PFSK-1 (cell line): ENCODE measurements around the gene PFDN6.

Experiments
- FOXP2 ChIP-seq: optimal IDR thresholded peaks from 2 replicates; pipeline ENCODE3; 2011; ENCODE audit warnings: borderline replicate concordance, control low read depth, inconsistent platforms; ENCODE audit not compliant: insufficient read depth; ENCODE audit errors: extremely low read length, extremely low read depth
- POLR2AphosphoS5 ChIP-seq: IDR thresholded peaks from 2 replicates; pipeline ENCODE4 v1.6.1; 2012; ENCODE audit warnings: low read depth, mild to moderate bottlenecking, control low read depth, low read length, moderate library complexity
- REST ChIP-seq, 2 experiments: IDR thresholded peaks; 2 replicates each; pipeline versions ENCODE4 v1.6.1 to v1.8.0; 2011 to 2012; ENCODE audit warnings: low read depth in 2 of 2, low read length in 2 of 2, control low read depth in 1 of 2, inconsistent platforms in 1 of 2, mild to moderate bottlenecking in 1 of 2, moderate library complexity in 1 of 2; ENCODE audit not compliant: insufficient read depth in 1 of 2
- SIN3A ChIP-seq: IDR thresholded peaks from 2 replicates; pipeline ENCODE4 v1.6.1; 2012; ENCODE audit warnings: mild to moderate bottlenecking, low read length, moderate library complexity, borderline replicate concordance; ENCODE audit not compliant: insufficient read depth
- TAF1 ChIP-seq: IDR thresholded peaks from 2 replicates; pipeline ENCODE4 v1.6.1; 2012; ENCODE audit warnings: low read length, control low read depth, borderline replicate concordance; ENCODE audit not compliant: insufficient read depth

The PFDN6 gene

GRCh38 chr6:33315793-33316602, 26.6 kb downstream of the PFDN6 start:
- TF ChIP-seq REST (IDR thresholded peaks at IDR 0.05; ENCODE audit: insufficient read depth in 1 of 2, low read depth in 2 of 2, low read length in 2 of 2) = peak; percentile 20 to 64; a peak in 2 of 4 replicates
- no peak for TF ChIP-seq SIN3A

GRCh38 chr6:33316603-33317418, 27.4 kb downstream of the PFDN6 start:
- TF ChIP-seq POLR2AphosphoS5 = no peak
- no peak for TF ChIP-seq REST (IDR thresholded peaks at IDR 0.05; ENCODE audit: insufficient read depth in 1 of 2, low read depth in 2 of 2, low read length in 2 of 2)
- TF ChIP-seq TAF1 = no peak
- no peak for TF ChIP-seq FOXP2
- no peak for TF ChIP-seq SIN3A

GRCh38 chr6:33317419-33317668, 27.9 kb downstream of the PFDN6 start:
- TF ChIP-seq POLR2AphosphoS5 = no peak
- no peak for TF ChIP-seq TAF1
- TF ChIP-seq SIN3A = no peak
- TF ChIP-seq REST (IDR thresholded peaks at IDR 0.05; ENCODE audit: insufficient read depth in 1 of 2, low read depth in 2 of 2, low read length in 2 of 2) = no peak
- TF ChIP-seq FOXP2 = no peak

- peak; percentile 25; the same call in 1 of the 2 replicates for TF ChIP-seq POLR2AphosphoS5
- peak; percentile 26; the same call in 1 of the 2 replicates for TF ChIP-seq TAF1
- no peak for TF ChIP-seq REST (IDR thresholded peaks at IDR 0.05; ENCODE audit: insufficient read depth in 1 of 2, low read depth in 2 of 2, low read length in 2 of 2)
- TF ChIP-seq SIN3A = no peak; the same call in 1 of the 2 replicates
- TF ChIP-seq FOXP2 = no peak
Observed at GRCh38 chr6:33317669-33318425, 28.4 kb downstream of the PFDN6 start, which contains the start of gene ZBTB22. Gene ZBTB22, minus strand, starts transcription at chr6:33317744. Its CDS starts 828 bp downstream, at chr6:33316916.
